NCI-H2227 treated with DMSO at 0.1 percent for 48 hours (cell line): ENCODE results near the gene NCAPH2.
"Not testable (repeated sequence)": the region's sequence is repeated elsewhere in the genome, so short reads cannot be mapped to it uniquely, and the experiment has no call there.

Experiments
- DNase-seq: peaks from one replicate; lab custom pipeline; 2025; lab: John Stamatoyannopoulos, UW

The NCAPH2 gene

DNA sequence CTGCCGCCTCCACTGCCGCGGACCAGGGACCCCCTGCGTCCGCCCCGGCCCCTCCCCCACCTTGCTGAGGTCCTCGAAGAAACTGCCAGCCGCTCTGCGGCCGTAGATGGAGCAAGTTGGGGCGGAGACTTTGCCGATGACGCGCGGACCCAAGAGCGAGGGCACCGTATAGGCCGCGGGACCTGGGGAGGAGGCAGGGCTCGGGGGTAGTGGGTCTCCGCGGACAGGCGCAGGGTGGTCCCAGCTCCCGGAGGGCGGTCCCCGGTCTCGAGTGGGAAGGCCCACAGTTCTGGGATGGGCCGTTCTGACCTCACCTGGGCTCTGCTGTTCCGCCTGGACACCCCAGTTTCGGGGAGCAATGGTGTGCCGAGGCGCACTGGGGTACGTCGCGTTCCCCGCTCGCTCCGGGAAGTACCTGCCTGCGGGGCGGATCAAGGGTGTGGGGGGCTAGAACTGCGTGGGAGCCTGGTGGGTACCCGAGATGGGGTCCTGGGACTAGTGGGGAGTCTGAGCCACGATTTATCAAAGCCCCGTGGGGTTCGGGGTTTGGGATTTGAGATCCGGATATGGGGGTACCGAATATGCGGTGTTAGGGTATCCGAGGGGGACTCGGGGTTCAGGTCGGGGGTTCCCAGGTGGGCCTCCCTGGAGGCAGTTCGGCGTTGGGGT is 23.0 kb downstream of the NCAPH2 start:
- no peak for DNase-seq

DNA sequence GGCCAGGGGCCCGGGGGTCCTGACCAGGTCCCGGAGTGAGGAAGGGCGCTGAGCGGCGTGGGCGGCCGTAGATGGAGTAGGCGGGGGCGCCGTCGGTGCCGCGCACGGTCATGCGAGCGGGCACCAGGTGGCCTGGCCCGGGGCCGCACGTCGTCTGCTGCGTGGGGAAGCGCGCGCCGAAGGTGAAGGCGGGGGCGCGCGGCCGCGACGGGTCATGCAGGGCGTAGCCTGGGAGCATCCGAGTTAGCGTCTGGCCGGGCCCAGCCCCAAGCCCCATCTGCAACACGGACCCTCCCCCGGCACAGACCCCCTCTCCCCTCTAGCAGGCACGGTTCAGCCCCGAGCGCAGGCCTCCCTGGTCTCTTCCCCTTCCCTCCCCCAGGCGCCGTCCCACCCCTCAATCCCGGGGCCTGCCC is 23.5 kb downstream of the NCAPH2 start:
- DNase-seq, result peak; percentile 24

DNA sequence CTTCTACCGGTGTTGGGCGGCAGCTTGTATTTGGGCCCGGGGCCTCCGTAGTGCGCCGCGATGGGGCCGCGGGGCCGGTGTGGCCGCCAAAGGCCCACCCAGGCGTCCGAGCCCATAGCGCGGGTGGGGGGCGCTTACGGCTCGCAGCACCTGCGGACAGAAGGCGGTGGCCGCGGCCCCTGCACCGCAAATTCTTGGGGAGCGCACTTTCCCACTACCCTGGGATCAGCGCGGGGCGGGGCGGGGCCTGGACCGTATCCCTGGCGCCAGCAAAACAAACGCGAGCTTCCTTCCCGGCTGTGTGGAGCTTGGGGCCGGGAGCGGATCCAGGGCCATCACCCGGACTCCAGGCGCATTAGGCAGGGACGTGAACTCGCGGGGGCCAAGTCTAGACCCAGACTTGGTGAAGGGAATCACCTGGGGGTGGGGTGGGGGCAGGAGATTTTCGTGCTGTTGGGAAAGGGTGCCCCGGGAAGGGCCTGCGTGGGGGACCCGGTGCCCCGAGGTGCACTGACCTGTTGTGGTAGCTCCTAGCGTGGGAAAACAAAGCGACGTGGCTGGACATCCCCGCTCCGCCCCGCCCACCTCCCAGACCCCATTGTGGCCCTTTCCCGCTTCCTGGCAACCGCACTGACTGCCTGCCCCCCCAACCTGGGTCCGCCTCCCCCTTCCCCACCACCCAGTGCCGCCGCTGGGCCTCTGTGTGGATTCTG is 24.1 kb downstream of the NCAPH2 start:
- DNase-seq, result peak; percentile 24

DNA sequence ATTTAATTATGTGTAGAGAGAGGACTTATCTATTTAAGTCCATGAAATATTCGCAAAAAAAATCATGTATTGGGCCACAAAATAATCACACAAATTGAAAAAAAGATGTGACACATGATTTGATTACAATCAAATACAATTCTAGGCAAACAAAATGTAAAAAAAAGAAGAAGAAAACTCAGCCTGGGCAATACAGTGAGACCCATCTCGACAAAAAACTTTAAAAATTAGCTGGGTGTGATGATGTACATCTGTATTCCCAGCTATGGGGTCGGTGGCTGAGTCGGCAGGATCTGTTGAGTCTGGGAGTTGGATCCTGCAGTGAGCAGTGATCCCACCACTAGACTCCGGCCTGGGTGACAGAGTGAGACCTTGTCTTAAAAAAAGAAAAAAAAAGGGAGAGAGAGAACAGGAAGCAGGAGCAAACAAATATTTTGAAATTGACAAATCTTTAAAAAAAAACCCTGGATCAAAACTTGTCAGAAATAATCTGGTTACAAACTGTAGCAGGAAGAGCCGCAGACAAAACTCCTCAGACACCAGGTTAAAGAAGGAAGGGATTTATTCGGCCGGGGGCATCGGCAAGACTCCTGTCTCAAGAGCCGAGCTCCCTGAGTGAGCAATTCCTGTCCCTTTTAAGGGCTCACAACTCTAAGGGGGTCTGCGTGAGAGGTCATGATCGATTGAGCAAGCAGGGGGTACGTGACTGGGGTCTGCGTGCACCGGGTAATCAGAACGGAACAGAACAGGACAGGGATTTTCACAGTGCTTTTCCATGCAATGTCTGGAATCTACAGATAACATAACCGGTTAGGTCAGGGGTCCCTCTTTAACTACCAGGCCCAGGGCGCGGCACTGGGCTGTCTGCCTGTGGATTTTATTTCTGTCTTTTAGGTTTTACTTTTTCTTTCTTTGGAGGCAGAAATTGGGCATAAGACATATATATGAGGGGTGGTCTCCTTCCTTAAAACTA is 25.1 kb downstream of the NCAPH2 start:
- no peak for DNase-seq

DNA sequence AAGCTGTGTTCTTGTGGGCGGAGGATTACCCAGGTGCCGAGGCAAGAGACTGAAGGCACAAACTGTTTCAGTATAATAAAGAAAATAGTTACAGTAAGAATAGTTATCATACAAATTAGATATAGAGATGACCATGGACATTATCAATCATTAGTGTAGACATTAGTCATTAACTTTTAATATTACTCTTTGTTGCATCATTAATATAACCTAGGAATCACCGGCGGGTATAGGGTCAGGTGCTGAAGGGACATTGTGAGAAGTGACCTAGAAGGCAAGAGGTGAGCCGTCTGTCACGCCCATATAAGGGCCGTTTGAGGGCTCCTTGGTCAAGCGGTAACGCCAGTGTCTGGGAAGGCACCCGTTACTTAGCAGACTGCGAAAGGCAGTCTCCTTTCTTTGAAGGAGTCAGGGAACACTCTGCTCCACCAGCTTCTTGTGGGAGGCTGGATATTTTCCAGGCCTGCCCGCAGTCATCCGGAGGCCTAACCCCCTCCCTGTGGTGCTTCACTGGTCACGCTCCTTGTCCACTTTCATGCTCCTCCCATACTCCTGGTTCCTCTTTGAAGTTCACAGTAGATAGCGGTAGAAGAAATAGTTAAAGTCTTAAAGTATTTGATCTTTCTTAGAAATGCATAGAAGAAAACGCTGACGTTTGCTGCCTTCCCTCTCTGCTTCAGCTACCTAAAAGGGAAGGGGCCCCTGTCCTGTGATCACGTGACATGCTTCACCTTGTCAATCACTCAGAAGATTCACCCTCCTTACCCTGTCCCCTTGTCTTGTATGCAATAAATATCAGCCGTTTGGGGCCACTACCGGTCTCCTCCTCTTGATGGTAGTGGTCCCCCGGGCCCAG is 26.1 kb downstream of the NCAPH2 start:
- DNase-seq, result not testable (repeated sequence)

DNA sequence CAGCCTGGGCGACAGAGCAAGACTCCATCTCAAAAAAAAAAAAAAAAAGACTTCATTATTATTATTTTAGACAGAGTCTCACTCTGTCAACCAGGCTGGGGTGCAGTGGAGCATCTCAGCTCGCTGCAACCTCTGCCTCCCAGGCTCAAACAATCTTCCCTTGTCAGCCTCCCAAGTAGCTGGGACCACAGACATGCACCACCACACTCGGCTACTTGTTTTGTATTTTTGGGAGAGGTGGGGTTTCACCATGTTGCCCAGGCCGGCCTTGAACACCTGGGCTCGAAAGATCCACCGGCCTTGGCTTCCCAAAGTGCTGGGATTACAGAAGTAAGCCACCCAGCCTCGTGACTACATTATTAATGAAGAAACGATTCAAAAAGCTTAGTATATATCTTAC is 27.1 kb downstream of the NCAPH2 start:
- no peak for DNase-seq

DNA sequence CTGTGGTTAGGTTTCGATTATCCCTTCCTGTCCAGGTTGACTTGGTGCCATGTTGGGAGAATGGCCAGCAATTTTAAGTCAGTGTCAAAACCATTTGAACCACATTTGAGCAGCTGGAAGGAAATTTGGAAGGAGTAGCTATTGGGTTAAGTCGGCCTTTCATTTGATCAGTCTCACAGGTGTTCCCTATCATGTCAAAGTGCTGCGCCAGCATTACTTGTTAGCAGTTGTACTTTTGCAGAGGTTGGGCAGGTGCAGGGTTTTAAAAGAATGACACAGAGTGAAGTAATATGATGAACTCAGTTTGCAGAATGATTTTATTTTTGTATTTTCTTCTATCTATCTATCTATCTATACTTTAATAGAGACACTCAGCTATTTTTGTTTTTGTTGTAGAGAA is 28.2 kb downstream of the NCAPH2 start:
- no peak for DNase-seq

DNA sequence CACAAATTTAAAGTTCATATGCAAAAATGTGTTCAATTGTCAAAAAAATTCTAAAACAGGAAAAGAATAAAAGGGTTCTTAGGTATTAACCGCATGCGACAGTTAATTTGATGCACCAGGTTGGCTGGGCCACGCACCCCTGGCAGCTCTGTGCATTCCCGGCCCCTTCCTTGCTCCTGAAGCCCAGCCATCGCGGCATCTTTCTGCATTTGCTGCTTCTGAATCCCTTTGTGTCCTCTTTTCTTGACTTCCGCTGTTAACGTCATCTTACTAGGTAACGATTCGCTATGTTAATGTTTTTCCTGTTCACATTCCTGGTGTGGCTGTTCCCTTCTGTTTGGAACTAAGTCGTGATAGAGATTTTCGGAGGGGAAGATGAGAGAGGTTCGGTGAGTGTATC is 29.7 kb downstream of the NCAPH2 start:
- DNase-seq, result no peak

DNA sequence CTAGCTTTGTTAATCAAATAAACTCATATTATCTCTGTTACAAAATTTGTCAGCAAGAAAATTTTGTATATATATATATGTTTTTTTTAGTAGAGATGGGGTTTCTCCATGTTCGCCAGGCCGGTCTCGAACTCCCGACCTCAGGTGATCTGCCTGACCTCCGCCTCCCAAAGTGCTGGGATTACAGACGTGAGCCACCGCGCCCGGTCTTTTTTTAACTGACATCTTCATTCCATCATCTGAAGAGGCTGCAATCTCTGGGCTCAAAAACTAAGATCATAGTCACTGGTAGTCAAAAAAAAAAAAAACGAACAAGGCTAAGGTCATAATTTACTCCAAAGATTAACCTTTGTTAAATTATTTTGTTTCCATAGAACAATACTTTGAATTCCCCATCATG is 32.4 kb downstream of the NCAPH2 start:
- no peak for DNase-seq

DNA sequence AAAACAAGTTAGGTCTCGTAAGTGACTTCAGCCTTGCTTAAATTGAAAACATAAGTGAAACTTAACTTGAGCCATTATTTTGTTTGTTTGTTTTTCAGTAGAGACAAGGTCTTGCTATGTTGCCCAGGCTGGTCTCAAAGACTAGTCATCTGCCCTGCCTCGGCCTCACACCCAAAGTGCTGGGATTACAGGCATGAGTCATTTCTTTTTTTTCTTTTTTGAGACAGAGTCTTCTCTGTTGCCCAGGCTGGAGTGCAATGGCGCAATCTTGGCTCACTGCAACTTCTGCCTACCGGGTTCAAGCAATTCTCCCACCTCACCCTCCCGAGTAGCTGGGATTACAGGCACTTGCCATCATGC is 33.6 kb downstream of the NCAPH2 start:
- DNase-seq, result not testable (repeated sequence)

DNA sequence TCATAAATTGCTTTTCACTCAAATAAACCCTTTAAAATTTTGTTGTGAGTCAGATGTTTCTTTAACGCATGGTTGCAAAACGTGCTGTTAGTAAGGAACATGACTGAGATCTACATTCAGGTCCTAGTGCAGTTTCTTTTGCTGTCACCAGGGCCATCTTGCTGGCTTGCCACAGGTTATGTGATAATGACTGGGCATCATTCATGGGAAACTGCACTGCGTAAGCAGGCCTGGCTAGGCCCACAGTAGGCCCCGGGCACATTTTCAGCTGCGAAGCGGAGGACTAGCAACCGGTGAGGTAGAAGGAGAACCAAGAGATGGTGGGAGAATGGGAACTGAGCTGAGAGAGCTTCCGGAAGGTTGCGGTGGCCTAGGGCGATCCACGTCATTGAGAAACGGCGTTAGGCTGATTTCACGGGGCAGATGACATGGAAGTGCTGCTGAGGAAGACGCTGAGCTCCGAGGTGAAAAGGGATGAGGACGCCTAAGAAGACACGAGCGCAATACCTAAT is 34.4 kb downstream of the NCAPH2 start:
- no peak for DNase-seq

DNA sequence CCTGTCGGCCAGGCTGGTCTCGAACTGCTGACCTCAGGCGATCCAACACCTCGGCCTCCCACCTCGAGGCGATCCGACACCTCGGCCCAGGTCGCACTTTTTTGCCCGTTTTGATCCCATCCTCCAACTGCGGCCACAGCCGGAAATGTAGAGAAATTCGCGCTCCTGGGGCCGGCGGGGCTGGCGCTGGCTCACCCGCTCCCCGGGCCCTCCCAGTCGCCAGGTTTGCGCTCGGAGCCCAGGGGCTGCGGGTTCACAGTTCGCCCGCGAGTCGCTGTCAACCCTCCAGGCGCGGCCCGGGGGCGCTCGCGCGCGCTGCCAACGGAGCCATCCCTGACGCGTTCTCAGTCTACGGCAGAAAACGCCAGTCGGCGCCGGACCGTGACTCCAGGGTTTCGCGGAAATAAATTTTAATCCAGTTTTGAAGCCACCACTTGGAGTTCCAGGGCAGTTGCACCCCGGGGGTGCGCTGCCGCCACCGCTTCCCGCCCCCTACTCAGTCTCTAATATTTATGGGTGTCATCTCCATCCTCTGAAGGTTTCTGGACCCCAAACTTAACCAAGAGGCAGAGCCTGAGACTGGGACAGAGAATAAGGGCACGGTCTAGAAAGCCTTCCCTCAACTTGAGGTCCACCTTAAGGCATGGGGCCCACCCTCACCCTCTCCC is 36.2 kb downstream of the NCAPH2 start:
- peak; percentile 38 for DNase-seq

DNA sequence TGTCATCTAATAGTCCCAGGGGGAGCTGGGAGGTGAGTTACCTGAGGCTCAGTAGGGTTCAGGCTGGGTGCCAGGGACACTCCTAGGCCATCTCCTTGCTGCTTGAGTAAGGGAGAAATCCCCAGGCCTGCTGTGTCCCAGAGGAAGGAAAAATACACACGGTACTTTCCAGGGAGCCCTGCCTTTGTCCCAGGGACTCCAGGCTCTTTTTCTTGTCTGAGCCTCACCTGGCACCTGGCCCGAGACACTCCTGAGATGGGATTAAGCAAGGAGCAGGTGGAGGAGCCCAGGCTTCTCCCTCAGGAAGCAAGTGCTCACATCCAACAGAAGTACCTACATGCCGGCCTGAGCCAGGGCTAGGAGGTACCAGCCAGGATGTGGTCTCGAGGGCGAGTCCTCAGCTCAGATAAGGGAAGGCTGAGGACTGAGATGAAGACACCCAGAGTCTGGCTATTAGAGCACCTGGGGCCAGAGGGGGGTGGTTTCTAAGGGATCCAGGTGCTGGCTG is 36.8 kb downstream of the NCAPH2 start:
- DNase-seq, result no peak

DNA sequence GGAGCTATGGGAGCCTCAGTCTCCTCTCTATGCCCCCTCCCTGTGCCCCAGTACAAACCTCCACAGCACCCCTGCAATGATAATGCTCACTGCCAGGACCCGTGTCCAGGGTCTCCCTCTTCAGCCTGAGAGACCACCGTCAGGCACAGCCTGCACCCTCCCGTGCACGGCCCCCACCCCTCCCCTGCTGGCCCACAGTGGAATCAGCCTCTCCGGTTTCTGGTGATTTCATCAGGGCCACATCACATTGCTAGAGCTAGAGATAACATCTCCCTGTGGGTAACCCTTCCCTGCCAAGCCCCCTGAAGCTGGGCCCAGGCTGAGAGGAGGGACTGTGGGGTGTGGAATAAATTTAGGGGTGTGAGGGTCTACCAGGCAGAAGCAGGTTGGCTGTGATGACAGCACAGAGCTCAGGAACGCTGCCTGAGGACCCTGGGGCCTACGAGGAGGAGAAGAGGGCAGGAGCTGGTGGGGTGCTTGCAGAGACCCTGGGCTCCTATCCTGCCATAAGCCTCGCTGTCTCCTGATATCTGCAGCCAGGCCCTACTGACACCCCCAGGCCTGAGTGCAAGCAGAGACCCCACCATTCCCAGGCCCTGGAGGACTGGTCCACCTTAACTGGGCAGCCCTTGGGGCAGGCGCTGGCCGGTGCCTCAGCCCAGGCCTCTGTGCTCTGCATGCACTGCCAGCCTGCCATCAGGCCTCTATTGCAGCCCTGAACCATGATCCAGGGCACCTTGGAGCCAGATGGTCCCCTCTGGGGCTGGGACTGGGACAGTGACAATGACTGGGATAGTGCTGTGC is 37.7 kb downstream of the NCAPH2 start, which contains the start of gene KLHDC7B:
KLHDC7B (plus strand) TSS at position 378 of the 804 bp plus-strand sequence; CDS start at position 723, 345 bp downstream.
- no peak for DNase-seq

DNA sequence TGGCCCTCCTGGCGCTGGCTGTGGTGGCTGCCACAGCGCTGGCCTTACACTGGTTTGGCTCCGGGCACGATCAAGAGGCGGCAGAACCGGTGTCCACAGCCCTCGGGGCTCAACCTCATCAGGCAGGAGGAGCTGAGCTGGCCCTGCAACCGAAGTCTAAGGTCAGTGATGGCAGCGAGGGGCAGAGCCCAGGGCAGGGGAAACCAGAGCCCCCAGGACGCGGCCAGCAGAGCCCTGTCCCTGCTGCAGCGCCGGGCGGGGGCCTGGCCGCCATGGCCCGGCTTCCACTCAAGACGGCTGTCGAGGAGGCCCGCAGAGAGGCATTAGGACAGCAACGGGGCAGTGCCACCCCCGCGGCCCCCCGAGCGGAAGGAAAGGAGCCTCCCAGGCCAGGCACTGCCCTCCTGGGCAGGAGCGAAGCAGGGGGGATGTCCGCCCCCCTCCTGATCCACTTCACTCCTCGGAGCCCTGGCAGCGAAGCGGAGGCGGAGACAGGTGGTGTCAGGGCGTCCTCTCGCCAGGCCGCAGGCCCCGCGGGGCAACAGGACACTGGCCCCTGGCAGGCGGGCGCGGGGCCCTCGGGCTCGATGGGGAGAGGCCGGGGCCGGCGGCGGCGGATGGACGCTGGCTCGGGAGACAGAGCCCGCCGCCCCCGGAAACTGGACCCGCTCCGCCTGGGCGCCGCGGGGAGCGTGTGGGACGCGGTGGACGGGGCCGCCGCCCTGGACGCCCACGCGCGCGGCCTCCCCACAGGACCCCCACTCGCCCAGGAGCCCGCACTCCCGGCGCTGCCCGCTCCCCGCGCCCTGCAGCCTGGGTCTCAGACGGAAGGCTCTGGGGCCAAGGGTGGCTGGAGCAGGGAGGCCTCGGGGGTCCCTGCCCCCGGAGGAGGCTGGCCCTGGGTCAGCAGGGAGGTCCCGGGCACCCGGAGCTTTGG is 38.6 kb downstream of the NCAPH2 start:
- DNase-seq, result no peak

DNA sequence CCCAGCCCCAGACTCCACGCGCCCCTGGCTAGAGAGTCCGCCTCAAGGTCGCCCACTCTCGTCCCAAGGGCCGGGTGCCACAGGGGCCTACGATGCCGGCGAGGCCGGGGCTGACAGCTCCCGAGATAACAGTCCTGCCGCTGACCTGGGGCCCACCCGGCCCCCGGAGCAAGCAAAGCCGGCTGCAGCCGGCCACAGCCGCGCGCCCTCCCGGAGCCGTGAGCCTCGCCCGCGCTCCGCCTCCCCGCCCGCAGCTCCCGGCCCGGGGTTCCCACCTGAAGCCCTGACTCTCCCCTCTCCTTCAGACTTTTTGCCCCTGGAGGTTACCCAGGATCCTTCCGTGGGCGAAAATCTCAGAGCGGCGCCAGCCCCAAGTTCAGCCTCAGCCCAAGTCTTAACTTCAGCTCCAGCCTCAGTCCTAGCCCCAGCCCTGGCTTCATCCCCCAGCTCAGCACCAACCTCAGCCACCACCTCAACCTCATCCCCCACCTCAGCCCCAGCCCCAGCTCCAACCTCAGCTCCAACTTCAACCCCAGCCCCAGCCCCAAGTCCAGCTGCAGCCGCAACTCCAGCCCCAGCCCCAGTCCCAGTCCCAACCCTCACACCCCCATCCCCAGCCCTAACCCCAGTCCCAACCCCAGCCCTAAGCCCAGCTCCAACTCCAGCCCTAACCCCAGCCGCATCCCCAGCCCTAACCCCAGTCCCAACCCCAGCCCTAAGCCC is 39.4 kb downstream of the NCAPH2 start:
- DNase-seq, result no peak

DNA sequence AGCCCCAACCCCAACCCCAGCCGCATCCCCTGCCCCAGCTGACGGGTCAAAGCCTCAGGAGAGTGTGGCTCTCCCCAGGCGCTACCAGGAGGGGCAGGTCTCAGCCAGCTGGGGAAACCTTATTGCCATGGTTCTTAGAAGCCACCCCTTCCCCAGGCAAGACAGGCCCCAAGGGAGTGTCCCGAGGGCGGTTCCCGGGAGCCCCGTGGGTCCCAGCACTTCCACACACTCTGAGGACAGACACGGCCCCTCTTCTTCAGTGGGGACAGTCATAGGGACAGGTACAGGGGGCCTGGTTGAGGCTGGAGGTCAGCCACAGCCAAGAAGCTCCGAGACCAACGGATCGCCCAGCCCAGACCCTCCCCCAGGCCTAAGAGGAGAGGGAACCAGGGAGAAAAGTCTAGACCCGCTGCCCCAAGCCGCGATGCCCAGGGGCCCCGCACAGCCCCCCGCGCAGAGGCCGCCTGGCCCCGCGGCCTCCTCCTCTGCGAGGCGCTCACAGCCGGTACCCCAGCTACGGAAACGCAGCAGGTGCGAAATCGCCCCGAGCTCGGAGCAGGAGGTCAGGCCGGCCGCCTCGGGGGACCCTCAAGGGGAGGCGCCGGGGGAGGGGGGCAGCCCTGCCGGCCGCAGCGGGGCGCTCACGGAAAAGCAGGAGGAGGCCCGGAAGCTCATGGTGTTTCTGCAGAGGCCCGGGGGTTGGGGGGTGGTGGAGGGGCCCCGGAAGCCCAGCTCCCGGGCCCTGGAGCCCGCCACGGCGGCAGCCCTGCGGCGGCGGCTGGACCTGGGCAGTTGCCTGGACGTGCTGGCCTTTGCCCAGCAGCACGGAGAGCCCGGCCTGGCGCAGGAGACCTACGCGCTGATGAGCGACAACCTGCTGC is 40.3 kb downstream of the NCAPH2 start:
- no peak for DNase-seq
